ENCODE results near the gene ACHE. TPM values are rescaled to one million over a fixed set of nuclear protein-coding genes. Genes with fewer than 3 reads are reported as not detected.

The ACHE gene
- total RNA-seq, 1 experiment from 2014 or later: 7.0 TPM

- Histone ChIP-seq H2BK15ac (ENCODE audit: low read depth, low read length) (no peak overlapping the region), H2AK5ac (ENCODE audit: insufficient read length, low read length) (no peak overlapping the region), H3K79me2 (ENCODE audit: insufficient read depth, low read length) (no peaks in the 10 kb centered on the region), H3K79me1 (ENCODE audit: insufficient read depth, low read depth, low read length, poor library complexity, severe bottlenecking) (no peaks in the 10 kb centered on the region), H3K9me3 (ENCODE audit: control insufficient read depth, low read depth, low read length) (no peaks in the 10 kb centered on the region), H2AFZ (ENCODE audit: low read length) (no peak overlapping the region), H4K91ac (ENCODE audit: insufficient read length, low read depth, low read length) (no peak overlapping the region), H4K20me1 (ENCODE audit: control insufficient read depth, insufficient read depth, insufficient read length) (no peaks in the 10 kb centered on the region), H3K23ac (ENCODE audit: insufficient read length, low read depth, low read length) (no peak overlapping the region), H3K9ac (ENCODE audit: extremely low read depth, insufficient read length, low read length) (no peak overlapping the region), H3K27ac (ENCODE audit: insufficient read length, low read depth, low read length) (no peak overlapping the region), H3T11ph (ENCODE audit: low read length) (no peak overlapping the region), H2BK20ac (ENCODE audit: low read depth, low read length, poor library complexity, severe bottlenecking) (no peak overlapping the region), H3K18ac (ENCODE audit: insufficient read length, low read depth, low read length) (no peak overlapping the region), H3K4me2 (ENCODE audit: insufficient read depth, insufficient read length, low read length) (no peak overlapping the region), H3K56ac (ENCODE audit: insufficient read length, low read depth, low read length) (no peak overlapping the region), H3K4ac (ENCODE audit: low read depth, low read length) (no peak overlapping the region), H4K8ac (replicated peaks; ENCODE audit: insufficient read length, low read depth, low read length) (no peak overlapping the region), H3K23me2 (ENCODE audit: insufficient read length, low read depth, low read length, poor library complexity, severe bottlenecking) (peaks cover 12% of the 10 kb centered on the region), H2BK5ac (ENCODE audit: insufficient read length, low read length) (no peak overlapping the region), H4K5ac (ENCODE audit: insufficient read length, low read depth, low read length) (no peak overlapping the region), H2BK120ac (ENCODE audit: low read depth, low read length, poor library complexity, severe bottlenecking) (no peak overlapping the region), H3K4me1 (ENCODE audit: insufficient read depth, low read length) (no peaks in the 10 kb centered on the region; the same call in 1 of the 2 replicates), H3K14ac (ENCODE audit: insufficient read depth, low read length) (no peak overlapping the region), H3K27me3 (ENCODE audit: insufficient read depth, low read length) (peaks cover 7% of the 10 kb centered on the region), H2BK12ac (ENCODE audit: insufficient read length, low read depth, low read length) (no peak overlapping the region)
- TF ChIP-seq CTCF (conservative IDR thresholded peaks at IDR 0.05): no peak
- WGBS (ENCODE audit: extremely low coverage, insufficient read length, low lambda C conversion rate): no CpG with 5 or more reads among the region's 13 CpGs
- DNase-seq: no peak
- Mint-ChIP-seq H3K4me3 (peak overlapping the region in 1 of 2 experiments; percentile 81; a peak in 4 of 5 replicates), H3K9me3 (no peaks in the 10 kb centered on the region; a peak in 2 of 5 replicates), H3K4me1 (peaks cover 14% of the 10 kb centered on the region in 2 experiments), H3K36me3 (ENCODE audit: insufficient read depth in 1 of 3, low read depth in 3 of 3) (no peaks in the 10 kb centered on the region), H3K27ac (no peak overlapping the region), H3K27me3 (ENCODE audit: low read depth) (peaks cover 25% of the 10 kb centered on the region)
These were observed 2.2 kb upstream of the ACHE start for GRCh38 chr7:100897772-100898454.

Data from H9 (cell line).